Stimulated activated CD8-positive, alpha-beta memory T cell treated with anti-CD3 and anti-CD28 coated beads, Interleukin-15, amount 100 ng/mL, for 48 hours (primary cell): ENCODE results near the gene HSD17B12.

ENCODE experiments used
- DNase-seq, 2 donors: peaks; one replicate each; pipeline ENCODE4 v3.0.0-alpha.2; 2020; ENCODE audit warnings: low read depth in 2 of 2

The HSD17B12 gene

DNA sequence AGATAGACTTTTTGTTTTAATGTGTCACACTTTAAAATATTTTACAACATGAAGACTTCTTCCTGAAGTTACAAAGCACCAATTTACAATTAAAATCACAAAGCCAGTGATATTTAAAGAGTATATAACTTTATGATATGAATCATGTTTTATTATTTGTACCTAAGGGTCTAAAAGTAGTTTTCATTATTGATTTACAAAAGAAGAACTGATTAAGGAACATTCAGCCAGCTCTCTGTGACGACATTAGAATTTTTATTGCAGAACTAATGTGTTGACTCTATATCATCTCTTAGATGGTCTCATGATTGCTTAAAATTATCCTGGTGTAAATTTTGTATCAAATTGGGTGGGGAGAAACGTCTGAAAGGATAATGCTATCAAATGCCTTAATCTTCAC lies 117.3 kb downstream of the HSD17B12 start:
- DNase-seq = no peak

GRCh38 chr11:43802509-43802908 lies 122.0 kb downstream of the HSD17B12 start:
- no peak for DNase-seq

- no peak for DNase-seq
These were observed 123.2 kb downstream of the HSD17B12 start for GRCh38 chr11:43803766-43804165.

- DNase-seq = no peak
These were observed 126.4 kb downstream of the HSD17B12 start for GRCh38 chr11:43806976-43807375.

GRCh38 chr11:43810929-43811596 lies 130.5 kb downstream of the HSD17B12 start:
- DNase-seq = no peak

- no peak for DNase-seq
These were observed 131.9 kb downstream of the HSD17B12 start for GRCh38 chr11:43812471-43812870.

- no peak for DNase-seq
These were observed 137.7 kb downstream of the HSD17B12 start for GRCh38 chr11:43818220-43818619.

DNA sequence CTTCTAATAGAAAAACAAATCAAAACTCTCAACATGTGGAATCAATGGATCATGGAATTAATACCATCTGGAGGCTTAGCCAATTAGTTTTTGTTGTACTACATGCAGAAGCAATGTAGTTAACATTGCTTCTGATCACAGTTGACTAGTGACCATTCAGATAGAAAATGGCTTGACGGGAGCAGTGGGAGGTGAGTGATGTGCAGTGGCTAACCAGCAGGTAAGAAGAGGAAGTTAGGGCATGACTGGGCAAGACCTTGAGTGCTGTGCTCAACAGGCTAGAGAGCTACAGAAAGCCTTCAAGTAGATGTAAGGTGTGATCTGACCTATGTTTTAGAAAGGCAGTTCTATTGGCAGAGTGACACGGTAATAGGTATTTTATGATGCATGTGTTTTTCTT lies 139.4 kb downstream of the HSD17B12 start:
- DNase-seq = no peak

- DNase-seq = no peak
These were observed 142.8 kb downstream of the HSD17B12 start for GRCh38 chr11:43823316-43823715.

- DNase-seq = no peak
These were observed 143.3 kb downstream of the HSD17B12 start for GRCh38 chr11:43823851-43824250.

- DNase-seq = no peak
These were observed 144.8 kb downstream of the HSD17B12 start for GRCh38 chr11:43825217-43825816.

- DNase-seq = peak; percentile 28 to 51
These were observed 150.4 kb downstream of the HSD17B12 start for GRCh38 chr11:43830928-43831440.

GRCh38 chr11:43832536-43832935 lies 152.0 kb downstream of the HSD17B12 start:
- DNase-seq = no peak

GRCh38 chr11:43833657-43834073 lies 153.1 kb downstream of the HSD17B12 start:
- no peak for DNase-seq

GRCh38 chr11:43834286-43834685 lies 153.7 kb downstream of the HSD17B12 start:
- DNase-seq = no peak

- DNase-seq = no peak
These were observed 154.6 kb downstream of the HSD17B12 start for GRCh38 chr11:43835104-43835503.

- no peak for DNase-seq
These were observed 157.3 kb downstream of the HSD17B12 start for GRCh38 chr11:43837879-43838278.

DNA sequence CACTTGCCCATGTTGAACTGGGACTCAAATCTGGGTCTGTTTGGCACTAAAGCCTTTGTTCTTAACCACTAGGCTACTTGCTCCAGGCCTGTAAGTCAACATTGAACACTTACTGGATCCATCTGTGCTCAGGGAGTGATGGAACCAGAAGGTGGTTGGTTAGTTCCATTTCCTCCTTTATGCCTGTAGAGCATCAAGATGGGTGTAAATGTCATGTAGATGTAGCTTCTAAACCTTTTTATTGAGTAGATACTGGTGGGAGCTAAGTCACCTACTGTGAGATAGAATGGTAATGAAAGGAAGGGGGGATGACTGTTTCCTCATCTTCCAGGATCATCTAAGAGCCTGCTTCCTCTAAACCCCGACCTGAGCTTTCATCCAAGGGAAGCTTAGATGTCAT lies 161.5 kb downstream of the HSD17B12 start:
- DNase-seq = no peak

- no peak for DNase-seq
These were observed 165.3 kb downstream of the HSD17B12 start for GRCh38 chr11:43845816-43846215.

DNA sequence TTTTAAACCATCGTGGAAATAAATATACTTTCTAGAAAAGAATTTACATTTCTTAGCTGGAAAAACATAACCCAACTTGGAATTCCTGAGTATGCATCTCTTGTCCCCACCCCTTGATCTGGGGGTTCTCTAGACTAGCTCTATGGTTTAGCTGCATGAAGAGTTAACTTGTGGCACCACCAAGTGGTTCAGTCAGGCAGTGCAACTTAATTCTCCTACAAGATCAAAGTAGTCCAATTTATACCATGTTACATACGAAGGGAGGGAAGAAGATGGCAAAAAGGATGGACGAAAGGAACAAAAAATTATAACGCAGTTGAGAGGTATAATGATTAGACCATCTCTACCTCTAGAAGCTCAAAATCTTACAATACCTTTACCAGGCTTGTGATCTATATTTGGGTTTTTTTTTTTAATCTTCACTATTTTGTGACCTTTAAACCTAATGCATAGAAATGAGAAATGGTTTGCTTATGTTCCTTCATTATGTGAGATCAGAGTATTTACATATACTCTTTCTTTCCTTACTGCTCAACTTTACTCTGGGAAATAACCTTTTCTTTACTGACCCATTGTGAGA lies 171.6 kb downstream of the HSD17B12 start:
- DNase-seq = peak; percentile 19 to 25

GRCh38 chr11:43853781-43854180 lies 173.2 kb downstream of the HSD17B12 start:
- no peak for DNase-seq

DNA sequence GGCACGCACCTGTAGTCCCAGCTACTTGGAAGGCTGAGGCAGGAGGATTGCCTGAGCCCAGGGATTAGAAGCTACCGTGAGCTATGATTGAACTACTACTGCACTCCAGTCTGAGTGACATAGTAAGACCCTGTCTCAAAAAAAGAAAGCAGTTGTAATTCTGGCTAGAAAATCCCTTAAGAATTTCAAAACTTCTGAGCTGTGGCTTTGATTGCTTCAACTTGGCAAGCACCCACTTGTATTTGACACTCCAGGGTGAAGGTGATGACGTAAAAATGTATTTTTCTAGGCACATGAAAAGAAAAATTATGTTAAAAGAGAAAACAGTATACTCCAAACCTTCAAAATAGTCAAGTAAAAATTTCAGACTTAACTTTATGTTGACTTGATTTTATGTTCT lies 176.5 kb downstream of the HSD17B12 start:
- no peak for DNase-seq

- DNase-seq = no peak
These were observed 180.6 kb downstream of the HSD17B12 start for GRCh38 chr11:43861141-43861540.
